Peyer's patch (tissue), 4 donors: ENCODE measurements around the gene TLN1. TPM values are rescaled to one million over a fixed set of nuclear protein-coding genes. Genes with fewer than 3 reads are reported as not detected.

Source experiments
- DNase-seq, 3 donors: peaks; one replicate each; pipeline ENCODE4 v3.0.0-alpha.2; 2017 to 2019
- H3K27ac ChIP-seq, 4 donors: fragments of 200-600 bp; sonication (generic); one replicate each; pipeline ENCODE4 v1.5.1; 2016 to 2019
- H3K27me3 ChIP-seq, 2 donors: fragments of 200-600 bp; sonication (generic); one replicate each; pipeline ENCODE4 v1.5.1; 2019
- H3K36me3 ChIP-seq, 3 donors: fragments of 200-600 bp; sonication (generic); one replicate each; pipeline ENCODE4 v1.5.1; 2016 to 2019
- H3K4me1 ChIP-seq, 4 donors: fragments of 200-600 bp; sonication (generic); one replicate each; pipeline ENCODE4 v1.5.1; 2016 to 2019
- H3K4me3 ChIP-seq, 4 donors: fragments of 200-600 bp; sonication (generic); 1 replicate in 3 of 4; 2 replicates in 1 of 4; pipeline ENCODE4 v1.5.1; 2016 to 2019; ENCODE audit warnings: mild to moderate bottlenecking in 1 of 4
- H3K9me3 ChIP-seq, 4 donors: fragments of 200-600 bp; sonication (generic); one replicate each; pipeline ENCODE4 v1.5.1; 2016 to 2019; ENCODE audit warnings: mild to moderate bottlenecking in 1 of 4
- POLR2A ChIP-seq, 2 donors: fragments of 450-650 bp; IDR thresholded peaks; one replicate each; pipeline ENCODE4 v1.5.1; 2017; ENCODE audit warnings: antibody characterized with exemption in 2 of 2, mild to moderate bottlenecking in 2 of 2, moderate library complexity in 2 of 2
- total RNA-seq, 4 donors: library from RNA; depleted of rRNA; stranded (reverse); fragments of >200 nt; gene quantifications; one replicate each; pipeline ENCODE4 v1.1.0, GENCODE V29; 2016
- TF ChIP-seq, protein P1 (sequence below), 6 experiments: fragments of 450-650 bp in 4 of 6; fragments of 200-600 bp in 2 of 6; sonication (generic) in 1 of 6; IDR thresholded peaks; one replicate each; pipeline ENCODE4 v1.5.1; 2017 to 2019; ENCODE audit warnings: antibody characterized with exemption in 6 of 6, mild to moderate bottlenecking in 3 of 6, moderate library complexity in 1 of 6

Gene TLN1
- total RNA-seq, 4 donors from 2014 or later, result 129 to 262 (median 188) TPM

DNA sequence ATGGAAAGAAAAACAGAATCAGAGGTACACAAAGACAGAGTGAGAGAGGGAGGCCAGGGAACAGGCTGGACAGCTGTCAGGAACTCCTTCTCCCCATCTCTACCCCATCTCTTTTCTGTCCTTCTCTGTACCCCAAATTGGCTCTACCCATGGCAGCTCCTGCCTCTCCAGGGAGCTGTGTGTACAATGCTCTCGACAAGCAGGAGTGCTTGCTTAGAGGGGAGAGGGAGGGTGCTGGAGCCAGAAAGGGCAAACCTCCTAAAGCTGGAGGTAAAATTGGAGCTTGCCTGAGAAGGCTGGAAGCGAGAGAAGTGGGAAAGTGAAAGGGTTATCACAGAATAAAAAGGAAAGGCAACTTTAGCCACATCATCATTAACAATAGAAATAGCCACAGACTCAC, 48.7 kb downstream of the TLN1 start:
- Histone ChIP-seq H3K4me1 (peaks cover 0 to 3% (median 0%) of the 10 kb centered on the region in 4 donors), H3K27me3 (no peaks in the 10 kb centered on the region), H3K27ac (peak overlapping the region in 1 of 4 donors; percentile 5), H3K9me3 (no peaks in the 10 kb centered on the region), H3K4me3 (no peak overlapping the region), H3K36me3 (peaks cover 0 to 8% (median 0%) of the 10 kb centered on the region in 3 donors)
- no peak for DNase-seq
- TF ChIP-seq POLR2A (IDR thresholded peaks at IDR 0.05), result no peak

DNA sequence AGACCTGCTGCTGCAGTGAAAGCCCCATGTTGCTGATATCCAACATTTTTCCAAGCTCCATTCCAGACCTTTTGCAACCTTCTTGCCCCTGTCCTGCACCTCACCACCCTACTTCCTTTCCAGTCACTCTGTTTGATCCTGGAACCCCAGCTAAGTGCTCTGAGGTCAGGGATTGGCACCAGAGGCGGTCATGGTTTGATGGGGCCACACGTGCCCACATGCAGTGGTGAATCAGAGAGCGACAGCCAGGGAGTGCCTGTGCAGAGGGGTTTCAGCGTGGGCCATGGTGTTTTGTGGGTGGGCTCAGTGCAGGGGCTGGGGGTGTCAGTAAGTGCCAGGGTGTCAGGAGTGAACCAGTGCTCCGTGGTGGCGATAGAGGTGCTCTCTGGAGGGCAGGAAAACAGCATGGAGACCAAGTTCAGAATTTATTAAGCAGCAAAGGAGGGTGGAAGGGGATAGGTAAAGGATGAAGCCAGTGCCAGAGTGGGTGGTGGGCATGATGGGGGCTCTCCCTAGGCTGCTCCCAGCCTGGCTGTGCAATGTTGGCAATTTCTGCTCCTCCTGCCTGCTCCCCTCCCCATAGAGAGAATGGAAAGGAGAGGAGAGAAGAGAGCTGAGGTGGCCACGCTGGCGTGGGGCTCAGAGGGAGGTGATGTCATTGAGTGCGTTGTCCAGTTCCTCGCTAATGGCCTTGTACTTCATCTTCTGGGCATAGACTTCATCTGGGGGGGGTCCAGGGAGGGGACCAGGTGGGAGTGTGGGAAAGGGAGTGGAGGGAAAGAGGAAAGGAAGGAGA, 49.3 kb downstream of the TLN1 start:
- H3K4me3 ChIP-seq, result no peak overlapping the region
- no peaks in the 10 kb centered on the region for H3K9me3 ChIP-seq
- peaks cover 0 to 8% (median 0%) of the 10 kb centered on the region in 3 donors for H3K36me3 ChIP-seq
- peak overlapping the region in 1 of 4 donors; percentile 28 for H3K27ac ChIP-seq
- no peak for DNase-seq
- H3K27me3 ChIP-seq, result no peaks in the 10 kb centered on the region
- no peaks in the 10 kb centered on the region for H3K4me1 ChIP-seq
- TF ChIP-seq, protein P1, sequence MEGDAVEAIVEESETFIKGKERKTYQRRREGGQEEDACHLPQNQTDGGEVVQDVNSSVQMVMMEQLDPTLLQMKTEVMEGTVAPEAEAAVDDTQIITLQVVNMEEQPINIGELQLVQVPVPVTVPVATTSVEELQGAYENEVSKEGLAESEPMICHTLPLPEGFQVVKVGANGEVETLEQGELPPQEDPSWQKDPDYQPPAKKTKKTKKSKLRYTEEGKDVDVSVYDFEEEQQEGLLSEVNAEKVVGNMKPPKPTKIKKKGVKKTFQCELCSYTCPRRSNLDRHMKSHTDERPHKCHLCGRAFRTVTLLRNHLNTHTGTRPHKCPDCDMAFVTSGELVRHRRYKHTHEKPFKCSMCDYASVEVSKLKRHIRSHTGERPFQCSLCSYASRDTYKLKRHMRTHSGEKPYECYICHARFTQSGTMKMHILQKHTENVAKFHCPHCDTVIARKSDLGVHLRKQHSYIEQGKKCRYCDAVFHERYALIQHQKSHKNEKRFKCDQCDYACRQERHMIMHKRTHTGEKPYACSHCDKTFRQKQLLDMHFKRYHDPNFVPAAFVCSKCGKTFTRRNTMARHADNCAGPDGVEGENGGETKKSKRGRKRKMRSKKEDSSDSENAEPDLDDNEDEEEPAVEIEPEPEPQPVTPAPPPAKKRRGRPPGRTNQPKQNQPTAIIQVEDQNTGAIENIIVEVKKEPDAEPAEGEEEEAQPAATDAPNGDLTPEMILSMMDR (IDR thresholded peaks at IDR 0.05), result no peak
- TF ChIP-seq POLR2A (IDR thresholded peaks at IDR 0.05), result no peak

DNA sequence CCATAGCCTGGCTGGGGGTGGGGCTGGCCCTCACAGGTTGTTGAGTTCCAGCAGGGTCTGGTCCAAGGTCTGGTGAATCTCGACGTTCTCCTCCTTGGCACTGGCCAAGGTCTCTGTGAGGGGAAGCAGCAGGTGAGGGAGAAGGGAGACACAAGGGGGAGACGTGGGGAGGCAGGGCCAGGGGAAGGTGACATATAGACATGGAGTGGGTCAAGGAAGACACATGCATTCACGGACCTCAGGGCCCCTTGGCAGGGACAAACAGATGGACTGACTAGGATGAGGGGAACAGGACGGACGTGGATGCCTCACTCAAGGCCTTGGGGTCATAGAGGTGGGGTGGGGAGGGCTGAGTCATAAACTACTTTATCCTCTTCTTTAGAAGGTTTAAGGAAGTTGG, 49.9 kb downstream of the TLN1 start:
- peaks cover 0 to 8% (median 0%) of the 10 kb centered on the region in 3 donors for H3K36me3 ChIP-seq
- H3K27ac ChIP-seq, result peak overlapping the region in 1 of 4 donors; percentile 27
- DNase-seq, result no peak
- H3K4me3 ChIP-seq, result no peak overlapping the region
- no peaks in the 10 kb centered on the region for H3K4me1 ChIP-seq
- TF ChIP-seq, protein P1 (IDR thresholded peaks at IDR 0.05), result no peak
- TF ChIP-seq POLR2A (IDR thresholded peaks at IDR 0.05), result no peak
- H3K27me3 ChIP-seq, result no peaks in the 10 kb centered on the region
- no peaks in the 10 kb centered on the region for H3K9me3 ChIP-seq

DNA sequence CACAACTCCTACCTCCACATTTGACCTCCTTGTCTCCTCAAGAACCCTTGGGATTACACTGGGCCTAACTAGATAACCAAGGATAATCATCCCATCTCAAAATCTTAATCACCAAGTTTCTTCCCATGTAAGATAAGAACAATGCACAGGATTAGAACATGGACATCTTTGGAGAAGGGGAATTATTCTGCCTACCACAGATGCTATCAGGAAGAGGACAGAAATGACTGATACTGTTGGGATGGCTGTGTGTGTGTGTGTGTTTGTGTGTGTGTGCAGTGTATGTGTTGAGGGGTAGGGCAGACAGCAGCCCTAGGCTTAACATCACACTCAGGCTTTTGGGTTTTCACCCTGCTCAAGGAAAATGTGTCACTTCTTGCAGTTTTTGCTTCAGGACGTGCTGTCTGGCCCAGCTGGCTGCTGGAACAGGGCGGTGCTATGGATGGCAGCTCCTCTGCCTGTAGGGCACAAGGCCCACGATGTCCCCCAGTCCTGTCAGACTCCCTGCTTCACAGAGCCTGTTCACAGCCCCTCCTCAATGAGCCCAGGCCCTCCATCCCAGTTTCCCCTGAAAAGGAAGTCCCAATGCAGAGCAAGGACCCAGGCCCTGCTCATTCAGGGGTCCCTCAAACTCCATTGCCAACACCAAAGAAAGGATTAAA, 50.5 kb downstream of the TLN1 start:
- Histone ChIP-seq H3K4me3 (no peak overlapping the region), H3K9me3 (no peaks in the 10 kb centered on the region), H3K27me3 (no peaks in the 10 kb centered on the region), H3K4me1 (no peaks in the 10 kb centered on the region), H3K36me3 (peaks cover 0 to 8% (median 0%) of the 10 kb centered on the region in 3 donors), H3K27ac (peak overlapping the region in 2 of 4 donors; percentile 27 to 52)
- TF ChIP-seq, protein P1 (IDR thresholded peaks at IDR 0.05), result no peak
- TF ChIP-seq POLR2A (IDR thresholded peaks at IDR 0.05), result no peak
- no peak for DNase-seq

DNA sequence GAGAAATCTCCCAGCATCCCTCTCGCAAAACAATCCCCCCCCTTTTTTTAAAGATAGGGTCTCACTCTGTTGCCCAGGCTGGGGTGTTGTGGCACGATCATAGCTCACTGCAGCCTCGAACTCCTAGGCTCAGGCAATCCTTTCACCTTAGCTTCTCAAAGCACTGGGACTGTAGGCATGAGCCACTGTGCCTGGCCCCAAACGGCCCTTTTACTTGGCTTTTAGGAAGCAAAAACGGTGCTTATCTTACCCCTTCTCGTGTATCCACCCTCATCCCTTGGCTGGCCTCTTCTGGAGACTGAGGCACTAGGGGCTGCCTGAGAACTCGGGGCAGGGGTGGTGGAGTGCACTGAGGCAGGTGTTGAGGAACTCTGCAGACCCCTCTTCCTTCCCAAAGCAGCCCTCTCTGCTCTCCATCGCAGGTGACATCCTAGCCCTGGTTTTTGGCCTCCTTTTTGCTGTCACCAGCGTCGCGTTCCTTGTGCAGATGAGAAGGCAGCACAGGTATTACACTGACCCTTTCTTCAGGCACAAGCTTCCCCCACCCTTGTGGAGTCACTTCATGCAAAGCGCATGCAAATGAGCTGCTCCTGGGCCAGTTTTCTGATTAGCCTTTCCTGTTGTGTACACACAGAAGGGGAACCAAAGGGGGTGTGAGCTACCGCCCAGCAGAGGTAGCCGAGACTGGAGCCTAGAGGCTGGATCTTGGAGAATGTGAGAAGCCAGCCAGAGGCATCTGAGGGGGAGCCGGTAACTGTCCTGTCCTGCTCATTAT, 51.5 kb downstream of the TLN1 start:
- Histone ChIP-seq H3K4me1 (peaks cover 0 to 8% (median 3%) of the 10 kb centered on the region in 4 donors), H3K4me3 (no peak overlapping the region), H3K9me3 (no peaks in the 10 kb centered on the region), H3K36me3 (peaks cover 0 to 7% (median 0%) of the 10 kb centered on the region in 3 donors), H3K27me3 (no peaks in the 10 kb centered on the region), H3K27ac (peak overlapping the region in 1 of 4 donors; percentile 52)
- TF ChIP-seq POLR2A (IDR thresholded peaks at IDR 0.05), result no peak
- TF ChIP-seq, protein P1 (IDR thresholded peaks at IDR 0.05), result no peak
- peak in 2 of 3 donors; percentile 68 to 73 for DNase-seq
